Neuronal stem cell (in vitro differentiated cells): ENCODE data around the gene CYB5RL.

Experiments
- DNase-seq: peaks from one replicate; pipeline ENCODE4 v3.0.0-alpha.2; 2013; ENCODE audit warnings: low spot score
- H2AFZ ChIP-seq: one replicate; pipeline ENCODE4 v1.6.1; 2013; ENCODE audit warnings: mild to moderate bottlenecking, low read length, inconsistent platforms
- H2AK5ac ChIP-seq: 2 replicates; pipeline ENCODE4 v1.6.1; 2013; ENCODE audit warnings: low read depth, mild to moderate bottlenecking, inconsistent platforms, low read length, moderate library complexity, mixed read lengths
- H2BK120ac ChIP-seq: 2 replicates; pipeline ENCODE4 v1.6.1; 2013; ENCODE audit warnings: low read depth, mild to moderate bottlenecking, inconsistent platforms, low read length, moderate library complexity, mixed read lengths
- H2BK12ac ChIP-seq: one replicate; pipeline ENCODE4 v1.6.1; 2013; ENCODE audit warnings: low read length, inconsistent platforms
- H2BK15ac ChIP-seq: 2 replicates; pipeline ENCODE4 v1.6.1; 2013; ENCODE audit warnings: mild to moderate bottlenecking, low read length, inconsistent platforms, mixed read lengths
- H2BK5ac ChIP-seq: one replicate; pipeline ENCODE4 v1.6.1; 2013; ENCODE audit warnings: inconsistent platforms, mild to moderate bottlenecking, low read length, moderate library complexity
- H3K14ac ChIP-seq: one replicate; pipeline ENCODE4 v1.6.1; 2013; ENCODE audit warnings: low read length, inconsistent platforms
- H3K18ac ChIP-seq: 2 replicates; pipeline ENCODE4 v1.6.1; 2013; ENCODE audit warnings: low read length, inconsistent platforms
- H3K23ac ChIP-seq: 2 replicates; pipeline ENCODE4 v1.6.1; 2013; ENCODE audit warnings: low read depth, mild to moderate bottlenecking, mixed read lengths, low read length, inconsistent platforms; ENCODE audit not compliant: poor library complexity
- H3K27ac ChIP-seq: replicated peaks from 3 replicates; pipeline ENCODE4 v1.5.1; 2013; ENCODE audit warnings: low read length, inconsistent platforms
- H3K27me3 ChIP-seq, 3 experiments: 2 replicates each; pipeline ENCODE4 v1.6.1; 2013; ENCODE audit warnings: low read length in 3 of 3, mild to moderate bottlenecking in 2 of 3, inconsistent platforms in 1 of 3, low read depth in 1 of 3, mixed read lengths in 1 of 3, moderate library complexity in 1 of 3; ENCODE audit not compliant: control insufficient read depth in 3 of 3, insufficient read depth in 3 of 3
- H3K36me3 ChIP-seq, 2 donors: replicated peaks in 1 of 2; 2 replicates each; pipeline ENCODE4 v1.6.1; 2013; ENCODE audit warnings: low read length in 2 of 2; ENCODE audit not compliant: control insufficient read depth in 2 of 2, insufficient read depth in 2 of 2
- H3K4ac ChIP-seq: 2 replicates; pipeline ENCODE4 v1.6.1; 2013; ENCODE audit warnings: inconsistent platforms, mild to moderate bottlenecking, low read length, moderate library complexity
- H3K4me1 ChIP-seq, 2 donors: 1 replicate in 1 of 2; 2 replicates in 1 of 2; pipeline ENCODE4 v1.6.1; 2013; ENCODE audit warnings: low read length in 2 of 2, low read depth in 1 of 2; ENCODE audit not compliant: control insufficient read depth in 2 of 2, insufficient read depth in 1 of 2
- H3K4me2 ChIP-seq: one replicate; pipeline ENCODE4 v1.6.1; 2013; ENCODE audit warnings: mild to moderate bottlenecking, low read length, inconsistent platforms; ENCODE audit not compliant: insufficient read depth, poor library complexity, severe bottlenecking
- H3K4me3 ChIP-seq, 2 donors: 2 replicates each; pipeline ENCODE4 v1.5.1; 2013; ENCODE audit warnings: low read length in 2 of 2, mild to moderate bottlenecking in 2 of 2, inconsistent platforms in 1 of 2, moderate library complexity in 1 of 2
- H3K79me1 ChIP-seq: one replicate; pipeline ENCODE4 v1.6.1; 2013; ENCODE audit warnings: low read depth, mild to moderate bottlenecking, inconsistent platforms, low read length, moderate library complexity
- H3K9ac ChIP-seq: one replicate; pipeline ENCODE4 v1.6.1; 2013; ENCODE audit warnings: mild to moderate bottlenecking, low read depth, low read length, inconsistent platforms; ENCODE audit not compliant: poor library complexity
- H3K9me3 ChIP-seq, 2 donors: replicated peaks in 1 of 2; 2 replicates each; pipeline versions ENCODE3 to v1.6.1; 2013; ENCODE audit warnings: low read length in 2 of 2, mild to moderate bottlenecking in 2 of 2, inconsistent platforms in 1 of 2, low read depth in 1 of 2, mixed read lengths in 1 of 2, moderate library complexity in 1 of 2; ENCODE audit not compliant: control insufficient read depth in 2 of 2, insufficient read depth in 1 of 2
- H4K8ac ChIP-seq: one replicate; pipeline ENCODE4 v1.6.1; 2013; ENCODE audit warnings: low read depth, mild to moderate bottlenecking, inconsistent platforms, low read length, moderate library complexity
- H4K91ac ChIP-seq: one replicate; pipeline ENCODE4 v1.6.1; 2013; ENCODE audit warnings: low read length, low read depth, mild to moderate bottlenecking, inconsistent platforms; ENCODE audit not compliant: poor library complexity
- WGBS, 2 donors: extraction: QIAGEN DNeasy Blood & Tissue Kit; methylation state at CpG; one replicate each; pipeline ENCODE4 v1.1.7; 2013; ENCODE audit warnings: missing lambda C conversion rate in 2 of 2, mixed read lengths in 1 of 2; ENCODE audit not compliant: insufficient read length in 2 of 2, insufficient replicate concordance in 1 of 2; ENCODE audit errors: extremely low coverage in 2 of 2; 5-methylcytosine and 5-hydroxymethylcytosine counted together

Gene CYB5RL

DNA sequence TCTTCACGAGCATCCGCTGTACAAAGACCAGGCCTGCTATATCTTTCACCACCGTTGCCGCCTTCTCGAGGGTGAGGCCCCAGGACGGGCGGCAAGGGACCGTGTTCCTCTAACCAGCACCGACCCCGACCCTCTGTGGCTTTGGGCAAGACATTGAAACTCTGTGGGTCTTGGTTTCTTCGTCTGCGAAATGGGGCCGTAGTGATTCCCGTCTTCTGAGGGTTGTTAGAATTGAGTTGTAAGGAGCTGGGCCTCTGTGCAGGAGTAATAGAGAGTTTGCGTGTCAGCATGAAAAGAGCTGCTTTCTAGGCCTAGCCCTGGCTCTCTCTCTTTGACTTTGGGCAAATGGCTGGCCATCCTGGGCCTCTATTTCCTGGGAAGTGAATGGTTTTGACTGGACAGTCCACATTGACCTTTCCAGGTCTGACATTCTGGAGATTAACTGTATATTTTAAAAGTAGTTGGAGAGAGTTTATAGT, 728 bp upstream of the CYB5RL start:
- no CpG with 5 or more reads among the region's 15 CpGs for WGBS, 2 donors
- peak overlapping the region; percentile 67 to 95 for H3K4me3 ChIP-seq
- H4K91ac ChIP-seq: no peak overlapping the region
- peak overlapping the region; percentile 86 for H2AFZ ChIP-seq
- H3K14ac ChIP-seq: peak overlapping the region; percentile 10
- no peak for DNase-seq
- H3K36me3 ChIP-seq: peaks cover 8 to 46% of the 10 kb centered on the region in 2 donors
- peak overlapping the region; percentile 89 for H3K9ac ChIP-seq
- H2BK12ac ChIP-seq: no peak overlapping the region
- H2BK15ac ChIP-seq: no peak overlapping the region
- no peaks in the 10 kb centered on the region for H3K9me3 ChIP-seq
- no peak overlapping the region for H2BK5ac ChIP-seq
- H3K18ac ChIP-seq: peak overlapping the region; percentile 40
- H3K27me3 ChIP-seq: no peaks in the 10 kb centered on the region
- H4K8ac ChIP-seq: no peak overlapping the region
- peak overlapping the region; percentile 61 for H3K23ac ChIP-seq
- no peak overlapping the region for H2BK120ac ChIP-seq
- no peak overlapping the region for H3K4ac ChIP-seq
- no peak overlapping the region for H2AK5ac ChIP-seq
- H3K27ac ChIP-seq: no peak overlapping the region
- H3K4me1 ChIP-seq: peaks cover 9 to 13% of the 10 kb centered on the region in 2 donors
- H3K4me2 ChIP-seq: peak overlapping the region; percentile 83
- H3K79me1 ChIP-seq: peaks cover 5% of the 10 kb centered on the region

DNA sequence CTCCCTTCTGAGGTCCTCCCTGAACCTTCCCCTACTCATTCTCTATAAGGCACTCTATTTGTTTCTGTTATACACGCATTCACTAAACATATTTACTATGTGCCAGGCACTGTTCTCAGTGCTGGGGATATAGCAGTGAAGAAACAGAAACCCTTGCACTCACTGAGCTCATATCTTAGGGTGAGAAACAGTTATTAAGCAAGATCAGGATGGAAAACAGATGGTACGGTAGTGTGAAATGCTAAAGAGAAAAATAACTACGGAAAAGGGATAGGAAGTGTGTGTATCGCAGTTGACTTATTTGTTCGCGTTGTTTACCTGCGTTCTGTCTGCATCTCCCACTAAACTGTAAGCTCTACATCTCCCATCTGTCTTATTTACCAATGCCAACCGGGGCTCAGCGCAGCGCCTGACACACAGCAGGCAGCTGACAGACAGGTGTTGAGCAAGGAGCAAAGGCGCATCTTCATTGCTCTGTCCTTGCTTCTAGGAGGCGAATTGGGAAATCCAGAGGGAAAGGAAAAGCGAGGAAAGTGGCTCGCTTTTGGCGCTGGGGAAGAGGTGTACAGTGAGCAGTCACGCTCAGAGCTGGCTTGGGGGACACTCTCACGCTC, 572 bp downstream of the CYB5RL start:
- no peaks in the 10 kb centered on the region for H3K27me3 ChIP-seq
- H3K27ac ChIP-seq: no peak overlapping the region
- DNase-seq: no peak
- no peak overlapping the region for H4K91ac ChIP-seq
- H3K4me3 ChIP-seq: peak overlapping the region; percentile 67 to 79
- H2AK5ac ChIP-seq: no peak overlapping the region
- H3K14ac ChIP-seq: no peak overlapping the region
- H3K18ac ChIP-seq: peak overlapping the region; percentile 12
- no CpG with 5 or more reads among the region's 17 CpGs for WGBS, 2 donors
- H3K4me2 ChIP-seq: peak overlapping the region; percentile 76
- no peaks in the 10 kb centered on the region for H3K9me3 ChIP-seq
- no peak overlapping the region for H3K4ac ChIP-seq
- H2BK120ac ChIP-seq: no peak overlapping the region
- peak overlapping the region; percentile 86 for H2AFZ ChIP-seq
- H3K9ac ChIP-seq: peak overlapping the region; percentile 33
- H2BK5ac ChIP-seq: no peak overlapping the region
- no peak overlapping the region for H3K23ac ChIP-seq
- H4K8ac ChIP-seq: no peak overlapping the region
- H2BK15ac ChIP-seq: no peak overlapping the region
- peaks cover 9 to 13% of the 10 kb centered on the region in 2 donors for H3K4me1 ChIP-seq
- no peak overlapping the region for H2BK12ac ChIP-seq
- peaks cover 5% of the 10 kb centered on the region for H3K79me1 ChIP-seq
- H3K36me3 ChIP-seq: peaks cover 0 to 46% of the 10 kb centered on the region in 2 donors

DNA sequence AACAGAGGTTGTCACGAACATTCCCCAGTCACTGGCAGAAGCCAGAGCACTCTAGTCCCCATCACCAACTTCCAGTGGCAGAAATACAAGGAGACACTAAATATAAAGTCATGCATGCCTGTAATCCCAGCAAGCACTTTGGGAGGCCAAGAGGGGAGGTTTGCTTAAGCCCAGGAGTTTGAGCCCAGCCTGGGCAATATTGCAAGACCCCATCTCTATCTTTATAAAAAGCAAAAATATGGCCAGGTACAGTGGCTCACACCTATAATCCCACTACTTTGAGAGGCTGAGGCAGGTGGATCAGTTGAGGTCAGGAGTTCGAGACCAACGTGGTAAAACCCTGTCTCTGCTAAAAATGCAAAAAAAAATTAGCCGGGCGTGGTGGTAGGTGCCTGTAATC, 6.4 kb downstream of the CYB5RL start:
- Histone ChIP-seq H3K4me2 (no peak overlapping the region), H2BK120ac (no peak overlapping the region), H3K27me3 (no peaks in the 10 kb centered on the region), H3K4ac (no peak overlapping the region), H2BK15ac (no peak overlapping the region), H3K14ac (no peak overlapping the region), H4K8ac (no peak overlapping the region), H4K91ac (no peak overlapping the region), H2BK5ac (no peak overlapping the region), H3K4me3 (no peak overlapping the region), H3K23ac (no peak overlapping the region), H3K27ac (no peak overlapping the region), H2AFZ (no peak overlapping the region), H3K4me1 (no peaks in the 10 kb centered on the region), H3K9me3 (no peaks in the 10 kb centered on the region), H3K18ac (no peak overlapping the region), H3K36me3 (peaks cover 6 to 63% of the 10 kb centered on the region in 2 donors), H3K9ac (no peak overlapping the region), H2AK5ac (no peak overlapping the region), H2BK12ac (no peak overlapping the region), H3K79me1 (no peaks in the 10 kb centered on the region)
- WGBS, 2 donors: no CpG with 5 or more reads among the region's 5 CpGs
- no peak for DNase-seq

DNA sequence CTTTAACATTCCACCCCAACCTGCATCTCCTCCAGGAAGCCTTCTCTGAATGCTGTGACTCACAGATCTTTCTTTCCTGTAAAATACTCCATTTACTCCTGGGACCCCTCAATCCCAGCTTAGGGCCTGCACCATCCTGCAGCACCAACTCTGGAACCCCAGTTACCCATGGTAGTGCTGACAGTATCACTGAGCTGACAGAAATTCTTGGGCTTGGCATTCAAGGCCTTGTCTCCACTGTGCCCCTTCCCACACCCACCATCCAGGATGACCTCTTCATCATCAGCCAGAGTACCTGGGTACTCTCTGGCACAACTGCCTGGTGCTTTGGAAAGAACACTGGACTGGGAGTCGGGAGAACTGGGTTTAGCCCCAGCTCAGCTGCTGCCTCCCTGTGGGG, 8.3 kb downstream of the CYB5RL start:
- no peak overlapping the region for H3K27ac ChIP-seq
- no peak overlapping the region for H2AFZ ChIP-seq
- H2BK120ac ChIP-seq: no peak overlapping the region
- H3K4me3 ChIP-seq: no peak overlapping the region
- no peak overlapping the region for H2BK15ac ChIP-seq
- H4K91ac ChIP-seq: no peak overlapping the region
- H4K8ac ChIP-seq: no peak overlapping the region
- H3K4me2 ChIP-seq: no peak overlapping the region
- H3K4me1 ChIP-seq: no peaks in the 10 kb centered on the region
- H3K23ac ChIP-seq: no peak overlapping the region
- H3K36me3 ChIP-seq: peaks cover 6 to 73% of the 10 kb centered on the region in 2 donors
- H3K4ac ChIP-seq: no peak overlapping the region
- no peak overlapping the region for H2AK5ac ChIP-seq
- H3K9me3 ChIP-seq: no peaks in the 10 kb centered on the region
- no peaks in the 10 kb centered on the region for H3K79me1 ChIP-seq
- H3K18ac ChIP-seq: no peak overlapping the region
- no peak overlapping the region for H2BK5ac ChIP-seq
- H3K9ac ChIP-seq: no peak overlapping the region
- no peak for DNase-seq
- no peak overlapping the region for H2BK12ac ChIP-seq
- WGBS, 2 donors: no CpG with 5 or more reads among the region's 1 CpG
- no peak overlapping the region for H3K14ac ChIP-seq
- H3K27me3 ChIP-seq: no peaks in the 10 kb centered on the region
